Measurements from ENCODE around the gene HIRA.
"Not testable (repeated sequence)": the region's sequence is repeated elsewhere in the genome, so short reads cannot be mapped to it uniquely, and the experiment has no call there.

The HIRA gene

GRCh38 chr22:19442166-19442565 lies 10.6 kb upstream of the HIRA start:
- no peak for DNase-seq

GRCh38 chr22:19440411-19441195 lies 9.1 kb upstream of the HIRA start:
- DNase-seq = no peak

GRCh38 chr22:19438298-19438697 lies 6.8 kb upstream of the HIRA start:
- DNase-seq = no peak

- not testable (repeated sequence) for DNase-seq
Measured at GRCh38 chr22:19436444-19437161, 5.1 kb upstream of the HIRA start.

- DNase-seq = no peak
Measured at GRCh38 chr22:19434829-19435580, 3.5 kb upstream of the HIRA start.

- DNase-seq = no peak
Measured at GRCh38 chr22:19434401-19434800, 2.9 kb upstream of the HIRA start.

GRCh38 chr22:19432133-19432851 lies 759 bp upstream of the HIRA start, which contains the start of gene MRPL40:
Gene MRPL40, plus strand, starts transcription at chr22:19432545. Its CDS starts 10 bp downstream, at chr22:19432555.
- DNase-seq = peak; percentile 71

- DNase-seq = no peak
Measured at GRCh38 chr22:19430890-19431541, 517 bp downstream of the HIRA start.

GRCh38 chr22:19429950-19430889 lies 1.3 kb downstream of the HIRA start:
- peak; percentile 15 for DNase-seq

- DNase-seq = no peak
Measured at GRCh38 chr22:19424186-19424500, 7.4 kb downstream of the HIRA start.

- no peak for DNase-seq
Measured at GRCh38 chr22:19422440-19423301, 8.9 kb downstream of the HIRA start.

GRCh38 chr22:19420321-19420720 lies 11.2 kb downstream of the HIRA start:
- no peak for DNase-seq

GRCh38 chr22:19419464-19420178 lies 11.9 kb downstream of the HIRA start:
- no peak for DNase-seq

- no peak for DNase-seq
Measured at GRCh38 chr22:19419086-19419463, 12.5 kb downstream of the HIRA start.

GRCh38 chr22:19412923-19413322 lies 18.6 kb downstream of the HIRA start:
- no peak for DNase-seq

GRCh38 chr22:19412478-19412877 lies 19.1 kb downstream of the HIRA start:
- no peak for DNase-seq

- no peak for DNase-seq
Measured at GRCh38 chr22:19411690-19412045, 19.9 kb downstream of the HIRA start.

GRCh38 chr22:19410941-19411689 lies 20.4 kb downstream of the HIRA start:
- no peak for DNase-seq
